ENCODE results near the gene RDH16. TPM values are rescaled to one million over a fixed set of nuclear protein-coding genes. Genes with fewer than 3 reads are reported as not detected.

The RDH16 gene
- total RNA-seq, 1 experiment from 2014 or later, result 0.59 TPM

DNA sequence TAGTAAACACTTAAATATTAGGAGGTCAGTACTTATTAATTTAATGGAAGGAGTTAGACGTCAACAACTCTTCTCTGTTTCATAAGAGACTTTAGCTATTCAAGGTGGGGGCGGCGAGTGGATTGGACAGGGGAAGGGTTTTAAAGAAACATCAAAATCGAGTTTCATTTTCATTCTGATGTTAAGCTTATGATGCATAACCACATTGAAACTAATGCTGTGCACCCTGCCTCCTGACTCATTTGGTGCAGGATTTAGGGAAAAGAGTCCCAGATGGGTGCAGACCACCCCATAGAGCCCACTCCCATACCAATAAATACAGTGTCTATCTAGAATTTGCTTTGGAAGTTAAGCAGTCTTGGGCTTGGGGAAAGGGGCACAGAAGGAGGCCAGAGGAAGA, 41.6 kb upstream of the RDH16 start:
- H2AFZ ChIP-seq (ENCODE audit: low read depth, low read length, poor library complexity, severe bottlenecking), result no peak overlapping the region
- no peaks in the 10 kb centered on the region for H3K27me3 ChIP-seq (ENCODE audit: insufficient read depth, low read length)
- H3K9ac ChIP-seq (ENCODE audit: low read length), result no peak overlapping the region
- no TSS peak for BruUV-seq (replicated peaks)
- no peak overlapping the region for H3K27ac ChIP-seq (ENCODE audit: low read depth, low read length)
- no peak overlapping the region for H3K4me3 ChIP-seq (replicated peaks in 1 of 2; ENCODE audit: low read depth in 1 of 2, low read length in 2 of 2)
- H3K9me3 ChIP-seq (ENCODE audit: control insufficient read depth in 1 of 2, insufficient read depth in 1 of 2, low read depth in 1 of 2, low read length in 2 of 2), result no peaks in the 10 kb centered on the region
- ChIA-PET RAD21 (ENCODE audit: low non-redundant PET in 1 of 2, low total read pairs in 2 of 2, uncharacterized antibody in 2 of 2, unreplicated experiment in 2 of 2) (no interaction called here), POLR2A (no interaction called here), CTCF (no interaction called here)
- no peaks in the 10 kb centered on the region for H3K9me2 ChIP-seq (ENCODE audit: insufficient read depth)
- H4K20me1 ChIP-seq (ENCODE audit: insufficient read depth), result no peaks in the 10 kb centered on the region
- peaks cover 0 to 6% of the 10 kb centered on the region in 2 experiments; a peak in 3 of 4 replicates for H3K4me1 ChIP-seq (ENCODE audit: control insufficient read depth in 1 of 2, insufficient read depth in 2 of 2, low read length in 2 of 2)
- TF ChIP-seq, protein P1, sequence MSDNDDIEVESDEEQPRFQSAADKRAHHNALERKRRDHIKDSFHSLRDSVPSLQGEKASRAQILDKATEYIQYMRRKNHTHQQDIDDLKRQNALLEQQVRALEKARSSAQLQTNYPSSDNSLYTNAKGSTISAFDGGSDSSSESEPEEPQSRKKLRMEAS (IDR thresholded peaks at IDR 0.05), result no peak
- TF ChIP-seq RAD21 (IDR thresholded peaks at IDR 0.05; ENCODE audit: low read depth) (no peak), SIN3A (IDR thresholded peaks at IDR 0.05; ENCODE audit: low read depth) (no peak), EZH2 (IDR thresholded peaks at IDR 0.05) (no peak), JUND (IDR thresholded peaks at IDR 0.05) (no peak), EZH2phosphoT487 (IDR thresholded peaks at IDR 0.05; ENCODE audit: borderline replicate concordance) (no peak), CBX3 (IDR thresholded peaks at IDR 0.05; ENCODE audit: low read depth) (no peak), EGR1 (IDR thresholded peaks at IDR 0.05; ENCODE audit: low read depth) (no peak), ZNF274 (IDR thresholded peaks at IDR 0.05; ENCODE audit: low read depth, low read length) (no peak), TCF7L2 (IDR thresholded peaks at IDR 0.05; ENCODE audit: borderline replicate concordance, extremely low read depth, insufficient read depth, insufficient read length) (no peak), YY1 (IDR thresholded peaks at IDR 0.05; ENCODE audit: extremely low read depth, insufficient replicate concordance, low read depth, low read length) (no peak), SRF (IDR thresholded peaks at IDR 0.05; ENCODE audit: low read depth) (no peak), CEBPB (IDR thresholded peaks at IDR 0.05; ENCODE audit: low read depth) (no peak)
- TF ChIP-seq, protein P2, sequence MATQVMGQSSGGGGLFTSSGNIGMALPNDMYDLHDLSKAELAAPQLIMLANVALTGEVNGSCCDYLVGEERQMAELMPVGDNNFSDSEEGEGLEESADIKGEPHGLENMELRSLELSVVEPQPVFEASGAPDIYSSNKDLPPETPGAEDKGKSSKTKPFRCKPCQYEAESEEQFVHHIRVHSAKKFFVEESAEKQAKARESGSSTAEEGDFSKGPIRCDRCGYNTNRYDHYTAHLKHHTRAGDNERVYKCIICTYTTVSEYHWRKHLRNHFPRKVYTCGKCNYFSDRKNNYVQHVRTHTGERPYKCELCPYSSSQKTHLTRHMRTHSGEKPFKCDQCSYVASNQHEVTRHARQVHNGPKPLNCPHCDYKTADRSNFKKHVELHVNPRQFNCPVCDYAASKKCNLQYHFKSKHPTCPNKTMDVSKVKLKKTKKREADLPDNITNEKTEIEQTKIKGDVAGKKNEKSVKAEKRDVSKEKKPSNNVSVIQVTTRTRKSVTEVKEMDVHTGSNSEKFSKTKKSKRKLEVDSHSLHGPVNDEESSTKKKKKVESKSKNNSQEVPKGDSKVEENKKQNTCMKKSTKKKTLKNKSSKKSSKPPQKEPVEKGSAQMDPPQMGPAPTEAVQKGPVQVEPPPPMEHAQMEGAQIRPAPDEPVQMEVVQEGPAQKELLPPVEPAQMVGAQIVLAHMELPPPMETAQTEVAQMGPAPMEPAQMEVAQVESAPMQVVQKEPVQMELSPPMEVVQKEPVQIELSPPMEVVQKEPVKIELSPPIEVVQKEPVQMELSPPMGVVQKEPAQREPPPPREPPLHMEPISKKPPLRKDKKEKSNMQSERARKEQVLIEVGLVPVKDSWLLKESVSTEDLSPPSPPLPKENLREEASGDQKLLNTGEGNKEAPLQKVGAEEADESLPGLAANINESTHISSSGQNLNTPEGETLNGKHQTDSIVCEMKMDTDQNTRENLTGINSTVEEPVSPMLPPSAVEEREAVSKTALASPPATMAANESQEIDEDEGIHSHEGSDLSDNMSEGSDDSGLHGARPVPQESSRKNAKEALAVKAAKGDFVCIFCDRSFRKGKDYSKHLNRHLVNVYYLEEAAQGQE (IDR thresholded peaks at IDR 0.05; ENCODE audit: low read depth), result no peak
- TF ChIP-seq, protein P3, sequence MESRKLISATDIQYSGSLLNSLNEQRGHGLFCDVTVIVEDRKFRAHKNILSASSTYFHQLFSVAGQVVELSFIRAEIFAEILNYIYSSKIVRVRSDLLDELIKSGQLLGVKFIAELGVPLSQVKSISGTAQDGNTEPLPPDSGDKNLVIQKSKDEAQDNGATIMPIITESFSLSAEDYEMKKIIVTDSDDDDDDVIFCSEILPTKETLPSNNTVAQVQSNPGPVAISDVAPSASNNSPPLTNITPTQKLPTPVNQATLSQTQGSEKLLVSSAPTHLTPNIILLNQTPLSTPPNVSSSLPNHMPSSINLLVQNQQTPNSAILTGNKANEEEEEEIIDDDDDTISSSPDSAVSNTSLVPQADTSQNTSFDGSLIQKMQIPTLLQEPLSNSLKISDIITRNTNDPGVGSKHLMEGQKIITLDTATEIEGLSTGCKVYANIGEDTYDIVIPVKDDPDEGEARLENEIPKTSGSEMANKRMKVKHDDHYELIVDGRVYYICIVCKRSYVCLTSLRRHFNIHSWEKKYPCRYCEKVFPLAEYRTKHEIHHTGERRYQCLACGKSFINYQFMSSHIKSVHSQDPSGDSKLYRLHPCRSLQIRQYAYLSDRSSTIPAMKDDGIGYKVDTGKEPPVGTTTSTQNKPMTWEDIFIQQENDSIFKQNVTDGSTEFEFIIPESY (IDR thresholded peaks at IDR 0.05; ENCODE audit: extremely low read depth, insufficient replicate concordance, low read length), result no peak
- TF ChIP-seq, protein P4, sequence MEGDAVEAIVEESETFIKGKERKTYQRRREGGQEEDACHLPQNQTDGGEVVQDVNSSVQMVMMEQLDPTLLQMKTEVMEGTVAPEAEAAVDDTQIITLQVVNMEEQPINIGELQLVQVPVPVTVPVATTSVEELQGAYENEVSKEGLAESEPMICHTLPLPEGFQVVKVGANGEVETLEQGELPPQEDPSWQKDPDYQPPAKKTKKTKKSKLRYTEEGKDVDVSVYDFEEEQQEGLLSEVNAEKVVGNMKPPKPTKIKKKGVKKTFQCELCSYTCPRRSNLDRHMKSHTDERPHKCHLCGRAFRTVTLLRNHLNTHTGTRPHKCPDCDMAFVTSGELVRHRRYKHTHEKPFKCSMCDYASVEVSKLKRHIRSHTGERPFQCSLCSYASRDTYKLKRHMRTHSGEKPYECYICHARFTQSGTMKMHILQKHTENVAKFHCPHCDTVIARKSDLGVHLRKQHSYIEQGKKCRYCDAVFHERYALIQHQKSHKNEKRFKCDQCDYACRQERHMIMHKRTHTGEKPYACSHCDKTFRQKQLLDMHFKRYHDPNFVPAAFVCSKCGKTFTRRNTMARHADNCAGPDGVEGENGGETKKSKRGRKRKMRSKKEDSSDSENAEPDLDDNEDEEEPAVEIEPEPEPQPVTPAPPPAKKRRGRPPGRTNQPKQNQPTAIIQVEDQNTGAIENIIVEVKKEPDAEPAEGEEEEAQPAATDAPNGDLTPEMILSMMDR (IDR thresholded peaks at IDR 0.05 in 2 of 3, conservative IDR thresholded peaks at IDR 0.05 in 1 of 3; ENCODE audit: borderline replicate concordance in 1 of 3, insufficient read depth in 1 of 3, low read depth in 2 of 3, low read length in 2 of 3), result no peak
- no peak overlapping the region for H3K4me2 ChIP-seq (ENCODE audit: low read length)
- ATAC-seq (no peak), DNase-seq (ENCODE audit: low read depth, low spot score) (no peak)
- H3K36me3 ChIP-seq (ENCODE audit: control insufficient read depth in 1 of 2, insufficient read depth in 2 of 2, low read length in 2 of 2), result peaks cover 21 to 27% of the 10 kb centered on the region in 2 experiments
- peaks cover 33% of the 10 kb centered on the region for H3K79me2 ChIP-seq (ENCODE audit: insufficient read depth, low read length)
- intact Hi-C loops (cut with micrococcal nuclease), result no loop called here
